Glomerular endothelial cell (primary cell): Measurements from ENCODE around the gene EPB41L5. TPM values are rescaled to one million over a fixed set of nuclear protein-coding genes. Genes with fewer than 3 reads are reported as not detected.

Experiments used
- DNase-seq: peaks from one replicate; pipeline ENCODE4 v3.0.0-alpha.2; 2011; ENCODE audit warnings: low read depth, low spot score; ENCODE audit errors: extremely low read depth
- total RNA-seq: library from RNA; depleted of rRNA; stranded (reverse); fragments of >200 nt; gene quantifications from 2 replicates; pipeline ENCODE4 v1.2.3, GENCODE V29; 2015

The EPB41L5 gene
- total RNA-seq, 1 donor from 2014 or later: 17.3 TPM

- no peak for DNase-seq
Measured at GRCh38 chr2:120223034-120223912, 210.4 kb downstream of the EPB41L5 start, which contains the start of gene TMEM185B. Gene TMEM185B, minus strand, starts transcription at chr2:120223400. Its CDS starts 424 bp downstream, at chr2:120222976.

GRCh38 chr2:120224256-120224655 lies 211.4 kb downstream of the EPB41L5 start:
- DNase-seq: no peak

GRCh38 chr2:120224735-120225548 lies 212.1 kb downstream of the EPB41L5 start:
- DNase-seq: no peak

- no peak for DNase-seq
Measured at GRCh38 chr2:120225549-120226065, 212.7 kb downstream of the EPB41L5 start.

GRCh38 chr2:120226316-120226715 lies 213.4 kb downstream of the EPB41L5 start:
- DNase-seq: no peak

GRCh38 chr2:120227111-120227991 lies 214.5 kb downstream of the EPB41L5 start:
- DNase-seq: no peak

GRCh38 chr2:120228503-120228902 lies 215.6 kb downstream of the EPB41L5 start:
- no peak for DNase-seq

Other genes starting within 250 kb of the EPB41L5 start
- gene TMEM185B, start 210.3 kb downstream of the EPB41L5 start, total RNA-seq: 39.1 and 40.3 TPM in 2 replicates
- gene RALB, start 239.8 kb downstream of the EPB41L5 start, total RNA-seq: 113 and 132 TPM in 2 replicates